ENCODE results near the gene PTCHD1.

PTCHD1 gene

GRCh38 chrX:23334848-23335599, at the start of gene PTCHD1:
TSS of gene PTCHD1 (plus strand) at chrX:23334849. CDS start at chrX:23334876, 27 bp downstream.
- no peak for DNase-seq

- no peak for DNase-seq
Observed at GRCh38 chrX:23286731-23287130, 47.9 kb upstream of the PTCHD1 start.

GRCh38 chrX:23287191-23287725, 47.4 kb upstream of the PTCHD1 start:
- no peak for DNase-seq

- no peak for DNase-seq
Observed at GRCh38 chrX:23292354-23292987, 42.2 kb upstream of the PTCHD1 start.

GRCh38 chrX:23292988-23293651, 41.5 kb upstream of the PTCHD1 start:
- no peak for DNase-seq

- no peak for DNase-seq
Observed at GRCh38 chrX:23304881-23305280, 29.8 kb upstream of the PTCHD1 start.

GRCh38 chrX:23311731-23312130, 22.9 kb upstream of the PTCHD1 start:
- no peak for DNase-seq

- no peak for DNase-seq
Observed at GRCh38 chrX:23312136-23312535, 22.5 kb upstream of the PTCHD1 start.

GRCh38 chrX:23317799-23318724, 16.6 kb upstream of the PTCHD1 start:
- DNase-seq, result no peak

GRCh38 chrX:23327104-23327503, 7.5 kb upstream of the PTCHD1 start:
- no peak for DNase-seq

- no peak for DNase-seq
Observed at GRCh38 chrX:23331701-23332100, 2.9 kb upstream of the PTCHD1 start.

- no peak for DNase-seq
Observed at GRCh38 chrX:23332101-23332887, 2.4 kb upstream of the PTCHD1 start.

GRCh38 chrX:23332888-23333821, 1.5 kb upstream of the PTCHD1 start:
- DNase-seq, result no peak

- DNase-seq, result peak; percentile 4
Observed at GRCh38 chrX:23333842-23334520, 668 bp upstream of the PTCHD1 start.

GRCh38 chrX:23334521-23334847, 165 bp upstream of the PTCHD1 start:
- no peak for DNase-seq

- no peak for DNase-seq
Observed at GRCh38 chrX:23338334-23338733, 3.7 kb downstream of the PTCHD1 start.

- DNase-seq, result no peak
Observed at GRCh38 chrX:23341452-23341851, 6.8 kb downstream of the PTCHD1 start.

- peak; percentile 1 for DNase-seq
Observed at GRCh38 chrX:23344238-23344903, 9.7 kb downstream of the PTCHD1 start.

GRCh38 chrX:23344904-23345271, 10.2 kb downstream of the PTCHD1 start:
- no peak for DNase-seq

- no peak for DNase-seq
Observed at GRCh38 chrX:23356189-23356588, 21.5 kb downstream of the PTCHD1 start.

All from T1000 (cell line).